ENCODE measurements around the gene LRFN4. TPM values are rescaled to one million over a fixed set of nuclear protein-coding genes. Genes with fewer than 3 reads are reported as not detected.

The LRFN4 gene
- polyA plus RNA-seq, 1 donor from 2014 or later = 85.0 TPM

DNA sequence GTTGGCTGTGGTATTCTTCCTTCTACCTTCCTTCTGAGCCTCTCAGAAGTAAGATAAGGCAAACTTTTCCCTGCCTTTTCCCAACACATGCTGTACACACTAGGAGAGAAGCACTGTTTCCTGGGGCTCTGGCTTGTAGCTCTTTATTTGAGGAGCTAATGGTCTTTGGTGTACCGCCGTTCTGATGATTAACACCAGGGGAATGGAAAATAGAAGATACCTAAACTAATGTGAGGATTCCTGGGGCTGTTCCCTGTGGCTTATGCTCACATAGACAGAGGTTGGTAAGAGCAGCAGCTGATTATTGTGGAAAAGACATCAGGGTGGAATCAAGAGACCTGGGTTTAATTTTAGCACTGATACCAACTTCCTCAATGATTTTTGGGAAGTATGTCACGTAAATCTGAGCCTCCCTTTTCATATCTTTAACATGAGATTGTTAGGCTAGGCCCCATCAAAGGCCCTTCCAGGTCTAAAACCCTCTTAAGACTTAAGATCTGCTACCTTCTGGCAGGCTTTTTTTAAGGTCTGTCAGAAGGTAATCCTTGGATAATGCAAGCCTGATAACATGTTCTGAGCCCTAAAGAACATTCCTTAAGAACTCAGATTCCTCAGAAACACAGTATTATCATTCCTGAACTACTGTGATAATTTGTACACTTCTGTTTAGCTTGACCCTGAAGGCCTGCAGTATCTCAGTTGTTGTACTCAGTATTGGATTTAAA, 38.5 kb upstream of the LRFN4 start:
- H3K4me3 ChIP-seq (ENCODE audit: low read length) = no peak overlapping the region
- no peak overlapping the region for H3K27ac ChIP-seq (ENCODE audit: low read length)
- no peak overlapping the region for H2AFZ ChIP-seq (ENCODE audit: low read depth, low read length)
- H3K4me2 ChIP-seq (ENCODE audit: low read length) = no peak overlapping the region
- H3K9me2 ChIP-seq (ENCODE audit: insufficient read depth, low read length) = no peaks in the 10 kb centered on the region
- no peaks in the 10 kb centered on the region for H3F3A ChIP-seq (ENCODE audit: insufficient read depth, low read length, poor library complexity, severe bottlenecking)
- H3K9me3 ChIP-seq (ENCODE audit: low read length) = no peaks in the 10 kb centered on the region
- H4K20me1 ChIP-seq (ENCODE audit: insufficient read depth) = no peaks in the 10 kb centered on the region
- H3K27me3 ChIP-seq (ENCODE audit: insufficient read depth, low read depth, low read length) = no peaks in the 10 kb centered on the region
- H3K79me2 ChIP-seq (replicated peaks; ENCODE audit: insufficient read depth, low read length) = no peaks in the 10 kb centered on the region
- no peak overlapping the region for H3K9ac ChIP-seq (ENCODE audit: low read length)
- TF ChIP-seq TAF1 (IDR thresholded peaks at IDR 0.05; ENCODE audit: low read depth) = no peak
- TF ChIP-seq, protein P1, sequence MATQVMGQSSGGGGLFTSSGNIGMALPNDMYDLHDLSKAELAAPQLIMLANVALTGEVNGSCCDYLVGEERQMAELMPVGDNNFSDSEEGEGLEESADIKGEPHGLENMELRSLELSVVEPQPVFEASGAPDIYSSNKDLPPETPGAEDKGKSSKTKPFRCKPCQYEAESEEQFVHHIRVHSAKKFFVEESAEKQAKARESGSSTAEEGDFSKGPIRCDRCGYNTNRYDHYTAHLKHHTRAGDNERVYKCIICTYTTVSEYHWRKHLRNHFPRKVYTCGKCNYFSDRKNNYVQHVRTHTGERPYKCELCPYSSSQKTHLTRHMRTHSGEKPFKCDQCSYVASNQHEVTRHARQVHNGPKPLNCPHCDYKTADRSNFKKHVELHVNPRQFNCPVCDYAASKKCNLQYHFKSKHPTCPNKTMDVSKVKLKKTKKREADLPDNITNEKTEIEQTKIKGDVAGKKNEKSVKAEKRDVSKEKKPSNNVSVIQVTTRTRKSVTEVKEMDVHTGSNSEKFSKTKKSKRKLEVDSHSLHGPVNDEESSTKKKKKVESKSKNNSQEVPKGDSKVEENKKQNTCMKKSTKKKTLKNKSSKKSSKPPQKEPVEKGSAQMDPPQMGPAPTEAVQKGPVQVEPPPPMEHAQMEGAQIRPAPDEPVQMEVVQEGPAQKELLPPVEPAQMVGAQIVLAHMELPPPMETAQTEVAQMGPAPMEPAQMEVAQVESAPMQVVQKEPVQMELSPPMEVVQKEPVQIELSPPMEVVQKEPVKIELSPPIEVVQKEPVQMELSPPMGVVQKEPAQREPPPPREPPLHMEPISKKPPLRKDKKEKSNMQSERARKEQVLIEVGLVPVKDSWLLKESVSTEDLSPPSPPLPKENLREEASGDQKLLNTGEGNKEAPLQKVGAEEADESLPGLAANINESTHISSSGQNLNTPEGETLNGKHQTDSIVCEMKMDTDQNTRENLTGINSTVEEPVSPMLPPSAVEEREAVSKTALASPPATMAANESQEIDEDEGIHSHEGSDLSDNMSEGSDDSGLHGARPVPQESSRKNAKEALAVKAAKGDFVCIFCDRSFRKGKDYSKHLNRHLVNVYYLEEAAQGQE (IDR thresholded peaks at IDR 0.05; ENCODE audit: borderline replicate concordance) = no peak
- TF ChIP-seq EP300 (conservative IDR thresholded peaks at IDR 0.05; ENCODE audit: poor library complexity, severe bottlenecking) = no peak
- TF ChIP-seq SMC3 (conservative IDR thresholded peaks at IDR 0.05; ENCODE audit: poor library complexity) = no peak
- TF ChIP-seq RAD21 (conservative IDR thresholded peaks at IDR 0.05) = no peak
- no peak for TF ChIP-seq POLR2AphosphoS5 (IDR thresholded peaks at IDR 0.05)
- TF ChIP-seq EZH2 (IDR thresholded peaks at IDR 0.05; ENCODE audit: borderline replicate concordance, insufficient read depth, low read length, poor library complexity, severe bottlenecking) = no peak
- TF ChIP-seq, protein P2, sequence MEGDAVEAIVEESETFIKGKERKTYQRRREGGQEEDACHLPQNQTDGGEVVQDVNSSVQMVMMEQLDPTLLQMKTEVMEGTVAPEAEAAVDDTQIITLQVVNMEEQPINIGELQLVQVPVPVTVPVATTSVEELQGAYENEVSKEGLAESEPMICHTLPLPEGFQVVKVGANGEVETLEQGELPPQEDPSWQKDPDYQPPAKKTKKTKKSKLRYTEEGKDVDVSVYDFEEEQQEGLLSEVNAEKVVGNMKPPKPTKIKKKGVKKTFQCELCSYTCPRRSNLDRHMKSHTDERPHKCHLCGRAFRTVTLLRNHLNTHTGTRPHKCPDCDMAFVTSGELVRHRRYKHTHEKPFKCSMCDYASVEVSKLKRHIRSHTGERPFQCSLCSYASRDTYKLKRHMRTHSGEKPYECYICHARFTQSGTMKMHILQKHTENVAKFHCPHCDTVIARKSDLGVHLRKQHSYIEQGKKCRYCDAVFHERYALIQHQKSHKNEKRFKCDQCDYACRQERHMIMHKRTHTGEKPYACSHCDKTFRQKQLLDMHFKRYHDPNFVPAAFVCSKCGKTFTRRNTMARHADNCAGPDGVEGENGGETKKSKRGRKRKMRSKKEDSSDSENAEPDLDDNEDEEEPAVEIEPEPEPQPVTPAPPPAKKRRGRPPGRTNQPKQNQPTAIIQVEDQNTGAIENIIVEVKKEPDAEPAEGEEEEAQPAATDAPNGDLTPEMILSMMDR (IDR thresholded peaks at IDR 0.05; ENCODE audit: poor library complexity, severe bottlenecking) = no peak
- no peak for TF ChIP-seq MXI1 (conservative IDR thresholded peaks at IDR 0.05; ENCODE audit: poor library complexity, severe bottlenecking)
- no peaks in the 10 kb centered on the region for H3K36me3 ChIP-seq (ENCODE audit: insufficient read depth, low read length)

DNA sequence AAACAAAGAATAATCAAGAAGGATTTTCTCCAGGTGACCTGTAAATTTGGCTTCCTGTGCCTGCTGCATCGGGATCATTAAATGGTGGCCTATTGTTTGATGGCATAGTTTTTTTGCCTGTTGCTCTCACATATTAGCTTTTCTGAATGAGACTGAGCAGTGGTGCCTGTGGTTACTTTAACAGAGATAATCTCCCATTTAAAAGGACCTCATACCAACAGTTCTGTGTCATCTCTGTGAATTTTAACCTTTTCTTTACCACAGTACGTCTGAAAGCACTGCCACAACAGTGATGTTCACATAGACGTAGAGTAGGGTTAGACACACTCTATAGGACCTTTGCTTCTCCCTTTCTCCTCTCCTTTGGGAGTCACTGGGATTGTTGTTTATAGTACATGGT, 36.5 kb upstream of the LRFN4 start:
- no peaks in the 10 kb centered on the region for H3K36me3 ChIP-seq (ENCODE audit: insufficient read depth, low read length)
- no peaks in the 10 kb centered on the region for H3F3A ChIP-seq (ENCODE audit: insufficient read depth, low read length, poor library complexity, severe bottlenecking)
- no peak overlapping the region for H3K9ac ChIP-seq (ENCODE audit: low read length)
- H3K79me2 ChIP-seq (replicated peaks; ENCODE audit: insufficient read depth, low read length) = no peaks in the 10 kb centered on the region
- no peaks in the 10 kb centered on the region for H3K27me3 ChIP-seq (ENCODE audit: insufficient read depth, low read depth, low read length)
- no peaks in the 10 kb centered on the region for H3K9me3 ChIP-seq (ENCODE audit: low read length)
- H3K27ac ChIP-seq (ENCODE audit: low read length) = no peak overlapping the region
- TF ChIP-seq, protein P1 (IDR thresholded peaks at IDR 0.05; ENCODE audit: borderline replicate concordance) = no peak
- TF ChIP-seq EZH2 (IDR thresholded peaks at IDR 0.05; ENCODE audit: borderline replicate concordance, insufficient read depth, low read length, poor library complexity, severe bottlenecking) (no peak), POLR2AphosphoS5 (IDR thresholded peaks at IDR 0.05) (no peak), RAD21 (conservative IDR thresholded peaks at IDR 0.05) (no peak), TAF1 (IDR thresholded peaks at IDR 0.05; ENCODE audit: low read depth) (no peak), EP300 (conservative IDR thresholded peaks at IDR 0.05; ENCODE audit: poor library complexity, severe bottlenecking) (no peak)
- no peaks in the 10 kb centered on the region for H3K9me2 ChIP-seq (ENCODE audit: insufficient read depth, low read length)
- no peak overlapping the region for H2AFZ ChIP-seq (ENCODE audit: low read depth, low read length)
- no peaks in the 10 kb centered on the region for H4K20me1 ChIP-seq (ENCODE audit: insufficient read depth)
- no peak overlapping the region for H3K4me3 ChIP-seq (ENCODE audit: low read length)
- no peak overlapping the region for H3K4me2 ChIP-seq (ENCODE audit: low read length)

All from neural cell (in vitro differentiated cells).